ENCODE measurements around the gene D2HGDH.
"Not testable (repeated sequence)": the region's sequence is repeated elsewhere in the genome, so short reads cannot be mapped to it uniquely, and the experiment has no call there.

D2HGDH gene

GRCh38 chr2:241777170-241777685 is 42.8 kb downstream of the D2HGDH start:
- no peaks in the 10 kb centered on the region for H3K9me3 ChIP-seq (ENCODE audit: low read depth, low read length)
- no peak for DNase-seq (ENCODE audit: low read depth, low spot score)
- no peak overlapping the region for H3K27ac ChIP-seq
- H3K4me3 ChIP-seq = no peak overlapping the region
- no peaks in the 10 kb centered on the region for H3K36me3 ChIP-seq (ENCODE audit: insufficient read depth, low read length)
- TF ChIP-seq POLR2AphosphoS5 (IDR thresholded peaks at IDR 0.05; ENCODE audit: borderline replicate concordance, low read depth, low read length) (no peak), FOXP2 (optimal IDR thresholded peaks at IDR 0.05; ENCODE audit: control extremely low read depth, extremely low read length, insufficient read depth) (no peak), EZH2 (IDR thresholded peaks at IDR 0.05) (no peak)
- H3K9ac ChIP-seq (ENCODE audit: insufficient read length) = no peak overlapping the region

- Histone ChIP-seq H3K36me3 (ENCODE audit: insufficient read depth, low read length) (no peaks in the 10 kb centered on the region), H3K4me3 (no peak overlapping the region), H3K27ac (no peak overlapping the region), H3K9me3 (ENCODE audit: low read depth, low read length) (no peaks in the 10 kb centered on the region), H3K9ac (ENCODE audit: insufficient read length) (no peak overlapping the region)
- DNase-seq (ENCODE audit: low read depth, low spot score) = no peak
- TF ChIP-seq POLR2AphosphoS5 (IDR thresholded peaks at IDR 0.05; ENCODE audit: borderline replicate concordance, low read depth, low read length) = no peak
- TF ChIP-seq FOXP2 (optimal IDR thresholded peaks at IDR 0.05; ENCODE audit: control extremely low read depth, extremely low read length, insufficient read depth) = no peak
- no peak for TF ChIP-seq EZH2 (IDR thresholded peaks at IDR 0.05)
Measured at GRCh38 chr2:241777686-241778627, 43.5 kb downstream of the D2HGDH start.

- no peak for TF ChIP-seq FOXP2 (optimal IDR thresholded peaks at IDR 0.05; ENCODE audit: control extremely low read depth, extremely low read length, insufficient read depth)
- no peak for TF ChIP-seq EZH2 (IDR thresholded peaks at IDR 0.05)
- no peak for TF ChIP-seq POLR2AphosphoS5 (IDR thresholded peaks at IDR 0.05; ENCODE audit: borderline replicate concordance, low read depth, low read length)
- no peaks in the 10 kb centered on the region for H3K36me3 ChIP-seq (ENCODE audit: insufficient read depth, low read length)
- no peak overlapping the region for H3K27ac ChIP-seq
- DNase-seq (ENCODE audit: low read depth, low spot score) = no peak
- no peak overlapping the region for H3K4me3 ChIP-seq
- no peaks in the 10 kb centered on the region for H3K9me3 ChIP-seq (ENCODE audit: low read depth, low read length)
- H3K9ac ChIP-seq (ENCODE audit: insufficient read length) = no peak overlapping the region
Measured at GRCh38 chr2:241780939-241781569, 46.6 kb downstream of the D2HGDH start.

- DNase-seq (ENCODE audit: low read depth, low spot score); H3K9ac ChIP-seq (ENCODE audit: insufficient read length); H3K36me3 ChIP-seq (ENCODE audit: insufficient read depth, low read length); H3K9me3 ChIP-seq (ENCODE audit: low read depth, low read length); H3K4me3 ChIP-seq; H3K27ac ChIP-seq: not testable (repeated sequence)
Measured at GRCh38 chr2:241782053-241782452, 47.6 kb downstream of the D2HGDH start.

GRCh38 chr2:241788135-241788534 is 53.7 kb downstream of the D2HGDH start:
- no peak overlapping the region for H3K9ac ChIP-seq (ENCODE audit: insufficient read length)
- H3K27ac ChIP-seq = no peak overlapping the region
- no peak for DNase-seq (ENCODE audit: low read depth, low spot score)
- TF ChIP-seq POLR2AphosphoS5 (IDR thresholded peaks at IDR 0.05; ENCODE audit: borderline replicate concordance, low read depth, low read length) (no peak), FOXP2 (optimal IDR thresholded peaks at IDR 0.05; ENCODE audit: control extremely low read depth, extremely low read length, insufficient read depth) (no peak), EZH2 (IDR thresholded peaks at IDR 0.05) (no peak)
- no peaks in the 10 kb centered on the region for H3K9me3 ChIP-seq (ENCODE audit: low read depth, low read length)
- no peaks in the 10 kb centered on the region for H3K36me3 ChIP-seq (ENCODE audit: insufficient read depth, low read length)
- H3K4me3 ChIP-seq = no peak overlapping the region

- Histone ChIP-seq H3K4me3 (no peak overlapping the region), H3K9ac (ENCODE audit: insufficient read length) (no peak overlapping the region), H3K36me3 (ENCODE audit: insufficient read depth, low read length) (no peaks in the 10 kb centered on the region), H3K9me3 (ENCODE audit: low read depth, low read length) (no peaks in the 10 kb centered on the region), H3K27ac (no peak overlapping the region)
- no peak for DNase-seq (ENCODE audit: low read depth, low spot score)
- no peak for TF ChIP-seq POLR2AphosphoS5 (IDR thresholded peaks at IDR 0.05; ENCODE audit: borderline replicate concordance, low read depth, low read length)
- no peak for TF ChIP-seq FOXP2 (optimal IDR thresholded peaks at IDR 0.05; ENCODE audit: control extremely low read depth, extremely low read length, insufficient read depth)
- TF ChIP-seq EZH2 (IDR thresholded peaks at IDR 0.05) = no peak
Measured at GRCh38 chr2:241788572-241788971, 54.1 kb downstream of the D2HGDH start.

GRCh38 chr2:241791385-241791784 is 57.0 kb downstream of the D2HGDH start:
- not testable (repeated sequence) for DNase-seq (ENCODE audit: low read depth, low spot score); H3K27ac ChIP-seq; H3K36me3 ChIP-seq (ENCODE audit: insufficient read depth, low read length); H3K9ac ChIP-seq (ENCODE audit: insufficient read length); H3K4me3 ChIP-seq; H3K9me3 ChIP-seq (ENCODE audit: low read depth, low read length)

GRCh38 chr2:241793385-241793784 is 59.0 kb downstream of the D2HGDH start:
- Histone ChIP-seq H3K4me3 (no peak overlapping the region), H3K9me3 (ENCODE audit: low read depth, low read length) (no peaks in the 10 kb centered on the region), H3K9ac (ENCODE audit: insufficient read length) (no peak overlapping the region), H3K27ac (no peak overlapping the region), H3K36me3 (ENCODE audit: insufficient read depth, low read length) (no peaks in the 10 kb centered on the region)
- DNase-seq (ENCODE audit: low read depth, low spot score) = no peak
- TF ChIP-seq EZH2 (IDR thresholded peaks at IDR 0.05) = no peak
